ENCODE results near the gene PIK3CD. TPM values are rescaled to one million over a fixed set of nuclear protein-coding genes. Genes with fewer than 3 reads are reported as not detected.

The PIK3CD gene
- polyA plus RNA-seq, 1 of the 3 experiments (the other 2 are of a cell fraction), result 6.0 TPM

DNA sequence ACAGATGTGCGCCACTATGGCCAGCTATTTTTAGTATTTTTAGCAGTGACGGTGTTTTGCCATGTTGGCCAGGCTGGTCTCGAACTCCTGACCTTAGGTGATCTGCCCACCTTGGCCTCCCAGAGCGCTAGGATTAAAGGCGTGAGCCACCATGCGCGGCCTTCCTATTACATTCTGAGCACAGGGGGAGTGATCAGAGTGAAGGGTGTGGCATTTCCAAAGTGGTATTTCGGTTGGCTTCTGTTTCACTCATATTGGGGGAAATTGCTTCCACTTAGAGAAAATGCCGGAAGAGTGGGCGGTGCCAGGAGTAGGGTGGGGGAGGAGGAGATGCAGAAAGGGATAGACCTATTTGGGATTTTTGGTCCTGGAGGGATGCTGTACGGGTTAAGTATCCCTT, 4.3 kb downstream of the PIK3CD start:
- H3K79me2 ChIP-seq (ENCODE audit: insufficient read depth), result no peaks in the 10 kb centered on the region
- ChIA-PET CTCF (interaction anchor here (1.3 kb wide), 1 partner anchor 29 kb away, joined by 4 read pairs; no protein-coding TSS in a partner anchor), POLR2A (no interaction called here)
- no peak for DNase-seq
- no peak overlapping the region for H3K4me2 ChIP-seq
- TF ChIP-seq, protein P1, sequence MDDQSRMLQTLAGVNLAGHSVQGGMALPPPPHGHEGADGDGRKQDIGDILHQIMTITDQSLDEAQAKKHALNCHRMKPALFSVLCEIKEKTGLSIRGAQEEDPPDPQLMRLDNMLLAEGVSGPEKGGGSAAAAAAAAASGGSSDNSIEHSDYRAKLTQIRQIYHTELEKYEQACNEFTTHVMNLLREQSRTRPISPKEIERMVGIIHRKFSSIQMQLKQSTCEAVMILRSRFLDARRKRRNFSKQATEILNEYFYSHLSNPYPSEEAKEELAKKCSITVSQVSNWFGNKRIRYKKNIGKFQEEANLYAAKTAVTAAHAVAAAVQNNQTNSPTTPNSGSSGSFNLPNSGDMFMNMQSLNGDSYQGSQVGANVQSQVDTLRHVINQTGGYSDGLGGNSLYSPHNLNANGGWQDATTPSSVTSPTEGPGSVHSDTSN (IDR thresholded peaks at IDR 0.05), result no peak
- TF ChIP-seq ELF1 (IDR thresholded peaks at IDR 0.05) (no peak), EP300 (IDR thresholded peaks at IDR 0.05; ENCODE audit: borderline replicate concordance in 1 of 2, low read depth in 1 of 2, low read length in 1 of 2) (no peak), EZH2phosphoT487 (IDR thresholded peaks at IDR 0.05; ENCODE audit: borderline replicate concordance, low read depth) (no peak), TCF12 (IDR thresholded peaks at IDR 0.05) (no peak), NRF1 (IDR thresholded peaks at IDR 0.05; ENCODE audit: low read depth, low read length) (no peak)
- TF ChIP-seq, protein P2, sequence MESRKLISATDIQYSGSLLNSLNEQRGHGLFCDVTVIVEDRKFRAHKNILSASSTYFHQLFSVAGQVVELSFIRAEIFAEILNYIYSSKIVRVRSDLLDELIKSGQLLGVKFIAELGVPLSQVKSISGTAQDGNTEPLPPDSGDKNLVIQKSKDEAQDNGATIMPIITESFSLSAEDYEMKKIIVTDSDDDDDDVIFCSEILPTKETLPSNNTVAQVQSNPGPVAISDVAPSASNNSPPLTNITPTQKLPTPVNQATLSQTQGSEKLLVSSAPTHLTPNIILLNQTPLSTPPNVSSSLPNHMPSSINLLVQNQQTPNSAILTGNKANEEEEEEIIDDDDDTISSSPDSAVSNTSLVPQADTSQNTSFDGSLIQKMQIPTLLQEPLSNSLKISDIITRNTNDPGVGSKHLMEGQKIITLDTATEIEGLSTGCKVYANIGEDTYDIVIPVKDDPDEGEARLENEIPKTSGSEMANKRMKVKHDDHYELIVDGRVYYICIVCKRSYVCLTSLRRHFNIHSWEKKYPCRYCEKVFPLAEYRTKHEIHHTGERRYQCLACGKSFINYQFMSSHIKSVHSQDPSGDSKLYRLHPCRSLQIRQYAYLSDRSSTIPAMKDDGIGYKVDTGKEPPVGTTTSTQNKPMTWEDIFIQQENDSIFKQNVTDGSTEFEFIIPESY (IDR thresholded peaks at IDR 0.05; ENCODE audit: borderline replicate concordance, low read depth), result no peak
- TF ChIP-seq, protein P3, sequence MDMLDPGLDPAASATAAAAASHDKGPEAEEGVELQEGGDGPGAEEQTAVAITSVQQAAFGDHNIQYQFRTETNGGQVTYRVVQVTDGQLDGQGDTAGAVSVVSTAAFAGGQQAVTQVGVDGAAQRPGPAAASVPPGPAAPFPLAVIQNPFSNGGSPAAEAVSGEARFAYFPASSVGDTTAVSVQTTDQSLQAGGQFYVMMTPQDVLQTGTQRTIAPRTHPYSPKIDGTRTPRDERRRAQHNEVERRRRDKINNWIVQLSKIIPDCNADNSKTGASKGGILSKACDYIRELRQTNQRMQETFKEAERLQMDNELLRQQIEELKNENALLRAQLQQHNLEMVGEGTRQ (IDR thresholded peaks at IDR 0.05; ENCODE audit: borderline replicate concordance, low read depth, low read length), result no peak
- H3K4me1 ChIP-seq (ENCODE audit: control insufficient read depth in 1 of 2, insufficient read depth in 2 of 2, low read depth in 1 of 2, low read length in 1 of 2), result no peaks in the 10 kb centered on the region; a peak in 1 of 4 replicates
- no peaks in the 10 kb centered on the region for H3K36me3 ChIP-seq (replicated peaks in 1 of 2; ENCODE audit: control insufficient read depth in 1 of 2, insufficient read depth in 2 of 2, low read length in 1 of 2)
- no peaks in the 10 kb centered on the region for H3K9me3 ChIP-seq
- no peaks in the 10 kb centered on the region for H3F3A ChIP-seq (replicated peaks; ENCODE audit: insufficient read depth)
- H3K9ac ChIP-seq, result no peak overlapping the region
- H3K27me3 ChIP-seq (ENCODE audit: insufficient read depth), result peaks cover 28% of the 10 kb centered on the region
- WGBS (ENCODE audit: low lambda C conversion rate), result 92% methylated on average over 11 of the region's 11 CpGs
- H3K4me3 ChIP-seq (ENCODE audit: low read depth in 2 of 2, low read length in 1 of 2), result no peak overlapping the region
- H3K9me2 ChIP-seq, result no peaks in the 10 kb centered on the region
- H3K27ac ChIP-seq (ENCODE audit: low read depth in 2 of 2, low read length in 1 of 2), result no peak overlapping the region
- H4K20me1 ChIP-seq (ENCODE audit: insufficient read depth), result no peaks in the 10 kb centered on the region
- no peak overlapping the region for H2AFZ ChIP-seq (ENCODE audit: low read depth)

DNA sequence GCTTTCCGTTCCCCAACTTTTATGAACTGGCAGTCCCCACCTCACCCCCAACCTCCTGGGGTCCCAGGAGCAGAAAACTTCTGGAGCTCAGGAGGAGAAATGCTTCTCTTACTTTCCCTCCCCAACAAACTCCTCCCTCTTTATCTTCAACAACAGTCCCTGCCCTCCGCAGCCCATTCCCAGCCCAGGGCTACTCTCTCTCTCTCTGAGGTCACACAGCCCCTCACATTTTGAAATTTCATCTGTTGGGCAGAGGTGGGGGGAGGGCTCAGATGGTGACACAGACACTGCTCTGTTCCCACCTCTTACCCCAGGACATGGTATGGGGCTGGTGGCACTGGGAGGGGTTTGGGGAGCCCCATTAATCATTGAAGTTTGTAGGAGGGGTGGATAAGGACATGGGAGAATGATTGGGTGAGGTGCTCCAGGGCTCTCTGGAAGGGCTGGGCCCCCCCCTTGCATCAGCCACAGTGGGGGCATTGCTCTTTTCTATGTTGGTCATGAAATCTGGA, 6.0 kb downstream of the PIK3CD start:
- H3K9ac ChIP-seq, result no peak overlapping the region
- no peak overlapping the region for H2AFZ ChIP-seq (ENCODE audit: low read depth)
- TF ChIP-seq EP300 (IDR thresholded peaks at IDR 0.05; ENCODE audit: borderline replicate concordance in 1 of 2, low read depth in 1 of 2, low read length in 1 of 2) (no peak), TCF12 (IDR thresholded peaks at IDR 0.05) (no peak), NFIC (IDR thresholded peaks at IDR 0.05; ENCODE audit: borderline replicate concordance) (no peak), MXI1 (IDR thresholded peaks at IDR 0.05; ENCODE audit: low read depth, low read length) (no peak), TEAD4 (IDR thresholded peaks at IDR 0.05; ENCODE audit: borderline replicate concordance, insufficient read depth) (no peak), ELF1 (IDR thresholded peaks at IDR 0.05) (no peak), FOSL2 (IDR thresholded peaks at IDR 0.05; ENCODE audit: borderline replicate concordance, low read depth) (no peak)
- TF ChIP-seq, protein P3 (IDR thresholded peaks at IDR 0.05; ENCODE audit: borderline replicate concordance, low read depth, low read length), result no peak
- TF ChIP-seq, protein P4, sequence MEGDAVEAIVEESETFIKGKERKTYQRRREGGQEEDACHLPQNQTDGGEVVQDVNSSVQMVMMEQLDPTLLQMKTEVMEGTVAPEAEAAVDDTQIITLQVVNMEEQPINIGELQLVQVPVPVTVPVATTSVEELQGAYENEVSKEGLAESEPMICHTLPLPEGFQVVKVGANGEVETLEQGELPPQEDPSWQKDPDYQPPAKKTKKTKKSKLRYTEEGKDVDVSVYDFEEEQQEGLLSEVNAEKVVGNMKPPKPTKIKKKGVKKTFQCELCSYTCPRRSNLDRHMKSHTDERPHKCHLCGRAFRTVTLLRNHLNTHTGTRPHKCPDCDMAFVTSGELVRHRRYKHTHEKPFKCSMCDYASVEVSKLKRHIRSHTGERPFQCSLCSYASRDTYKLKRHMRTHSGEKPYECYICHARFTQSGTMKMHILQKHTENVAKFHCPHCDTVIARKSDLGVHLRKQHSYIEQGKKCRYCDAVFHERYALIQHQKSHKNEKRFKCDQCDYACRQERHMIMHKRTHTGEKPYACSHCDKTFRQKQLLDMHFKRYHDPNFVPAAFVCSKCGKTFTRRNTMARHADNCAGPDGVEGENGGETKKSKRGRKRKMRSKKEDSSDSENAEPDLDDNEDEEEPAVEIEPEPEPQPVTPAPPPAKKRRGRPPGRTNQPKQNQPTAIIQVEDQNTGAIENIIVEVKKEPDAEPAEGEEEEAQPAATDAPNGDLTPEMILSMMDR (IDR thresholded peaks at IDR 0.05), result no peak
- TF ChIP-seq, protein P1 (IDR thresholded peaks at IDR 0.05), result no peak
- WGBS (ENCODE audit: low lambda C conversion rate), result 85% methylated on average over 2 of the region's 2 CpGs
- H3K79me2 ChIP-seq (ENCODE audit: insufficient read depth), result no peaks in the 10 kb centered on the region
- H3F3A ChIP-seq (replicated peaks; ENCODE audit: insufficient read depth), result no peaks in the 10 kb centered on the region
- H4K20me1 ChIP-seq (ENCODE audit: insufficient read depth), result no peaks in the 10 kb centered on the region
- ChIA-PET CTCF (no interaction called here), POLR2A (no interaction called here)
- H3K36me3 ChIP-seq (replicated peaks in 1 of 2; ENCODE audit: control insufficient read depth in 1 of 2, insufficient read depth in 2 of 2, low read length in 1 of 2), result no peaks in the 10 kb centered on the region
- no peak overlapping the region for H3K4me3 ChIP-seq (ENCODE audit: low read depth in 2 of 2, low read length in 1 of 2)
- no peaks in the 10 kb centered on the region for H3K9me3 ChIP-seq
- H3K4me2 ChIP-seq, result no peak overlapping the region
- H3K9me2 ChIP-seq, result no peaks in the 10 kb centered on the region
- peaks cover 14% of the 10 kb centered on the region for H3K27me3 ChIP-seq (ENCODE audit: insufficient read depth)
- H3K27ac ChIP-seq (ENCODE audit: low read depth in 2 of 2, low read length in 1 of 2), result no peak overlapping the region
- DNase-seq, result no peak
- no peaks in the 10 kb centered on the region for H3K4me1 ChIP-seq (ENCODE audit: control insufficient read depth in 1 of 2, insufficient read depth in 2 of 2, low read depth in 1 of 2, low read length in 1 of 2)

All from SK-N-SH (cell line).